WTC11 (cell line): ENCODE data around the gene YDJC. TPM values are rescaled to one million over a fixed set of nuclear protein-coding genes. Genes with fewer than 3 reads are reported as not detected.

Experiments used
- ATAC-seq: fragments of 200-7000 bp; cut with Tn5 transposase; 2 replicates; pipeline ENCODE4 v1.10.0; 2021; ENCODE audit warnings: mild to moderate bottlenecking, moderate library complexity
- CTCF ChIA-PET: fragments of 300-600 bp; sonication (Branson Sonifier 250); formaldehyde crosslinking; loops from one replicate; lab custom pipeline; 2021; ENCODE audit warnings: antibody characterized with exemption; lab: Charles Lee
- POLR2A ChIA-PET: fragments of 350-600 bp; sonication (Branson Sonifier 250); formaldehyde crosslinking; loops from one replicate; lab custom pipeline; 2021; ENCODE audit warnings: antibody characterized with exemption; lab: Charles Lee
- DNase-seq: peaks from one replicate; pipeline ENCODE4 v3.0.0; 2021; ENCODE audit warnings: low spot score
- H3K27ac Mint-ChIP-seq: 2 replicates; pipeline ENCODE4 v1.8.0; 2021; ENCODE audit warnings: mixed read lengths
- H3K27me3 Mint-ChIP-seq: 2 replicates; pipeline ENCODE4 v1.8.0; 2021; ENCODE audit warnings: low read depth, mild to moderate bottlenecking, moderate library complexity, mixed read lengths
- H3K36me3 Mint-ChIP-seq: 2 replicates; pipeline ENCODE4 v1.8.0; 2021; ENCODE audit warnings: mixed read lengths
- H3K4me1 Mint-ChIP-seq: 2 replicates; pipeline ENCODE4 v1.8.0; 2022; ENCODE audit warnings: mixed read lengths
- H3K4me3 Mint-ChIP-seq: 2 replicates; pipeline ENCODE4 v1.8.0; 2021; ENCODE audit warnings: mild to moderate bottlenecking, moderate library complexity, mixed read lengths
- H3K9me3 Mint-ChIP-seq: 2 replicates; pipeline ENCODE4 v1.8.0; 2021; ENCODE audit warnings: mixed read lengths
- EMX1 ChIP-seq: fragments of 250-450 bp; sonication (Bioruptor Pico); IDR thresholded peaks from 2 replicates; pipeline ENCODE4 v1.8.0; 2021; ENCODE audit warnings: mild to moderate bottlenecking
- GTF2I ChIP-seq: fragments of 250-450 bp; sonication (Bioruptor Pico); conservative IDR thresholded peaks from 2 replicates; pipeline ENCODE4 v1.4.0; 2021; ENCODE audit warnings: mild to moderate bottlenecking
- JAZF1 ChIP-seq: fragments of 250-450 bp; sonication (Bioruptor Pico); IDR thresholded peaks from 2 replicates; pipeline ENCODE4 v1.9.0; 2021; ENCODE audit warnings: moderate library complexity, mild to moderate bottlenecking, inconsistent platforms
- KAT7 ChIP-seq: sonication (generic); formaldehyde crosslinking; IDR thresholded peaks from 2 replicates; pipeline ENCODE4 v1.8.1; 2023; ENCODE audit warnings: missing genetic modification reagents, mild to moderate bottlenecking, borderline replicate concordance
- MYBL2 ChIP-seq: sonication (generic); formaldehyde crosslinking; IDR thresholded peaks from 2 replicates; pipeline ENCODE4 v1.8.1; 2023; ENCODE audit warnings: mild to moderate bottlenecking, moderate library complexity, missing genetic modification reagents
- NFYB ChIP-seq: sonication (generic); formaldehyde crosslinking; conservative IDR thresholded peaks from 2 replicates; pipeline ENCODE4 v1.8.0; 2022; ENCODE audit warnings: low read depth, missing genetic modification reagents
- TEAD4 ChIP-seq: sonication (generic); formaldehyde crosslinking; IDR thresholded peaks from 2 replicates; pipeline ENCODE4 v1.8.0; 2022; ENCODE audit warnings: mild to moderate bottlenecking, missing genetic modification reagents
- ZNF232 ChIP-seq: sonication (generic); formaldehyde crosslinking; IDR thresholded peaks from 2 replicates; pipeline ENCODE4 v1.8.0; 2022; ENCODE audit warnings: mild to moderate bottlenecking, missing genetic modification reagents
- ZNF423 ChIP-seq: fragments of 250-450 bp; sonication (Bioruptor Pico); IDR thresholded peaks from 2 replicates; pipeline ENCODE4 v2.1.2; 2022; ENCODE audit warnings: mild to moderate bottlenecking, moderate library complexity
- ZNF671 ChIP-seq: fragments of 250-450 bp; sonication (Bioruptor Pico); IDR thresholded peaks from 2 replicates; pipeline ENCODE4 v1.8.0; 2021; ENCODE audit warnings: mild to moderate bottlenecking
- total RNA-seq: library from RNA; stranded (reverse); gene quantifications from 3 replicates; pipeline ENCODE4 v1.2.3, GENCODE V29; 2021
- TF ChIP-seq, protein P1 (sequence below): fragments of 250-450 bp; sonication (Bioruptor Pico); IDR thresholded peaks from 2 replicates; pipeline ENCODE4 v2.1.2; 2022; ENCODE audit warnings: mild to moderate bottlenecking, moderate library complexity
- TF ChIP-seq, protein P2 (sequence below): sonication (generic); formaldehyde crosslinking; IDR thresholded peaks from 2 replicates; pipeline ENCODE4 v1.8.0; 2022; ENCODE audit warnings: missing genetic modification reagents
- TF ChIP-seq, protein P3 (sequence below): sonication (generic); formaldehyde crosslinking; IDR thresholded peaks from 2 replicates; pipeline ENCODE4 v1.8.1; 2022; ENCODE audit warnings: missing genetic modification reagents, borderline replicate concordance
- TF ChIP-seq, protein P4 (sequence below): sonication (generic); formaldehyde crosslinking; IDR thresholded peaks from 2 replicates; pipeline ENCODE4 v1.8.1; 2023; ENCODE audit warnings: mild to moderate bottlenecking, moderate library complexity, missing genetic modification reagents
- TF ChIP-seq, protein P5 (sequence below): fragments of 200-600 bp; IDR thresholded peaks from 2 replicates; pipeline ENCODE4 v1.8.0; 2022; ENCODE audit warnings: antibody characterized with exemption

The YDJC gene
- total RNA-seq, 1 experiment from 2014 or later: 39.8 TPM

DNA sequence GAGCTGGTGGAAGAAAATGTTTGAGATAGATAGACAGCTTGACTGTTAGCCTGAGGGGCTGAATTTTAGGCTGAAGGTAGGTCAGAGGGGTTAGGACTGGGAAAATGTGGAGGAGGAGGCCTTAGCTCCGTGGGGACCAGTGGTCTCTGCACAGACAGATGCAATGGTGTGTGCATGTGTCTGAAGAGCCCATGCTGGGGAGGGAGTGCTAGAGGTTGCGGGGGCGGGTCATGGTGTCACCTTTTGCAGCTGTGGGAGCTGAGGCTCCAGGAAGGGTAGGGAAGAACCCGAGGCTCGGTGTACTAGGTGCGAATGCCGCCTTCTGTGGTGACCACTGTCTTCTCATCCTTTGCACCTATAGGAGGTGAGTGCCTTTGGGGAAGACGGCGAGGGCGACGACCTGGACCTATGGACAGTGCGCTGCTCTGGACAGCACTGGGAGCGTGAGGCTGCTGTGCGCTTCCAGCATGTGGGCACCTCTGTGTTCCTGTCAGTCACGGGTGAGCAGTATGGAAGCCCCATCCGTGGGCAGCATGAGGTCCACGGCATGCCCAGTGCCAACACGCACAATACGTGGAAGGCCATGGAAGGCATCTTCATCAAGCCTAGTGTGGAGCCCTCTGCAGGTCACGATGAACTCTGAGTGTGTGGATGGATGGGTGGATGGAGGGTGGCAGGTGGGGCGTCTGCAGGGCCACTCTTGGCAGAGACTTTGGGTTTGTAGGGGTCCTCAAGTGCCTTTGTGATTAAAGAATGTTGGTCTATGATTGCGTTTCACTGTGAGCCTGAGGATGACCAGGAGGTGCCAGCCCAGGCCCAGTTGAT, 13.9 kb upstream of the YDJC start:
- Mint-ChIP-seq H3K4me1 (peaks cover 16% of the 10 kb centered on the region), H3K27me3 (peaks cover 17% of the 10 kb centered on the region), H3K27ac (no peak overlapping the region), H3K4me3 (peak overlapping the region; percentile 83; the same call in 1 of the 2 replicates), H3K36me3 (peaks cover 25% of the 10 kb centered on the region), H3K9me3 (no peaks in the 10 kb centered on the region)
- ATAC-seq (no peak), DNase-seq (no peak)
- TF ChIP-seq, protein P1, sequence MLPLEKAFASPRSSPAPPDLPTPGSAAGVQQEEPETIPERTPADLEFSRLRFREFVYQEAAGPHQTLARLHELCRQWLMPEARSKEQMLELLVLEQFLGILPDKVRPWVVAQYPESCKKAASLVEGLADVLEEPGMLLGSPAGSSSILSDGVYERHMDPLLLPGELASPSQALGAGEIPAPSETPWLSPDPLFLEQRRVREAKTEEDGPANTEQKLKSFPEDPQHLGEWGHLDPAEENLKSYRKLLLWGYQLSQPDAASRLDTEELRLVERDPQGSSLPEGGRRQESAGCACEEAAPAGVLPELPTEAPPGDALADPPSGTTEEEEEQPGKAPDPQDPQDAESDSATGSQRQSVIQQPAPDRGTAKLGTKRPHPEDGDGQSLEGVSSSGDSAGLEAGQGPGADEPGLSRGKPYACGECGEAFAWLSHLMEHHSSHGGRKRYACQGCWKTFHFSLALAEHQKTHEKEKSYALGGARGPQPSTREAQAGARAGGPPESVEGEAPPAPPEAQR (CRISPR knock-in tag): no peak
- TF ChIP-seq ZNF671 (CRISPR knock-in tag) (no peak), KAT7 (CRISPR knock-in tag) (no peak), TEAD4 (CRISPR knock-in tag) (no peak), EMX1 (CRISPR knock-in tag) (no peak), ZNF423 (CRISPR knock-in tag) (no peak), ZNF232 (no peak)
- TF ChIP-seq, protein P2, sequence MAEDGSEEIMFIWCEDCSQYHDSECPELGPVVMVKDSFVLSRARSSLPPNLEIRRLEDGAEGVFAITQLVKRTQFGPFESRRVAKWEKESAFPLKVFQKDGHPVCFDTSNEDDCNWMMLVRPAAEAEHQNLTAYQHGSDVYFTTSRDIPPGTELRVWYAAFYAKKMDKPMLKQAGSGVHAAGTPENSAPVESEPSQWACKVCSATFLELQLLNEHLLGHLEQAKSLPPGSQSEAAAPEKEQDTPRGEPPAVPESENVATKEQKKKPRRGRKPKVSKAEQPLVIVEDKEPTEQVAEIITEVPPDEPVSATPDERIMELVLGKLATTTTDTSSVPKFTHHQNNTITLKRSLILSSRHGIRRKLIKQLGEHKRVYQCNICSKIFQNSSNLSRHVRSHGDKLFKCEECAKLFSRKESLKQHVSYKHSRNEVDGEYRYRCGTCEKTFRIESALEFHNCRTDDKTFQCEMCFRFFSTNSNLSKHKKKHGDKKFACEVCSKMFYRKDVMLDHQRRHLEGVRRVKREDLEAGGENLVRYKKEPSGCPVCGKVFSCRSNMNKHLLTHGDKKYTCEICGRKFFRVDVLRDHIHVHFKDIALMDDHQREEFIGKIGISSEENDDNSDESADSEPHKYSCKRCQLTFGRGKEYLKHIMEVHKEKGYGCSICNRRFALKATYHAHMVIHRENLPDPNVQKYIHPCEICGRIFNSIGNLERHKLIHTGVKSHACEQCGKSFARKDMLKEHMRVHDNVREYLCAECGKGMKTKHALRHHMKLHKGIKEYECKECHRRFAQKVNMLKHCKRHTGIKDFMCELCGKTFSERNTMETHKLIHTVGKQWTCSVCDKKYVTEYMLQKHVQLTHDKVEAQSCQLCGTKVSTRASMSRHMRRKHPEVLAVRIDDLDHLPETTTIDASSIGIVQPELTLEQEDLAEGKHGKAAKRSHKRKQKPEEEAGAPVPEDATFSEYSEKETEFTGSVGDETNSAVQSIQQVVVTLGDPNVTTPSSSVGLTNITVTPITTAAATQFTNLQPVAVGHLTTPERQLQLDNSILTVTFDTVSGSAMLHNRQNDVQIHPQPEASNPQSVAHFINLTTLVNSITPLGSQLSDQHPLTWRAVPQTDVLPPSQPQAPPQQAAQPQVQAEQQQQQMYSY (CRISPR knock-in tag): no peak
- TF ChIP-seq, protein P3, sequence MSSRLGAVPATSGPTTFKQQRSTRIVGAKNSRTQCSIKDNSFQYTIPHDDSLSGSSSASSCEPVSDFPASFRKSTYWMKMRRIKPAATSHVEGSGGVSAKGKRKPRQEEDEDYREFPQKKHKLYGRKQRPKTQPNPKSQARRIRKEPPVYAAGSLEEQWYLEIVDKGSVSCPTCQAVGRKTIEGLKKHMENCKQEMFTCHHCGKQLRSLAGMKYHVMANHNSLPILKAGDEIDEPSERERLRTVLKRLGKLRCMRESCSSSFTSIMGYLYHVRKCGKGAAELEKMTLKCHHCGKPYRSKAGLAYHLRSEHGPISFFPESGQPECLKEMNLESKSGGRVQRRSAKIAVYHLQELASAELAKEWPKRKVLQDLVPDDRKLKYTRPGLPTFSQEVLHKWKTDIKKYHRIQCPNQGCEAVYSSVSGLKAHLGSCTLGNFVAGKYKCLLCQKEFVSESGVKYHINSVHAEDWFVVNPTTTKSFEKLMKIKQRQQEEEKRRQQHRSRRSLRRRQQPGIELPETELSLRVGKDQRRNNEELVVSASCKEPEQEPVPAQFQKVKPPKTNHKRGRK: no peak
- CTCF ChIA-PET: interaction anchor here (0.7 to 4.3 kb wide), 17 partner anchors 9 to 303 kb away, joined by 3 to 273 read pairs (median 6); partner anchors contain the start of genes CCDC116, YDJC and YPEL1
- POLR2A ChIA-PET: interaction anchor here (0.8 to 2.8 kb wide), 3 partner anchors 8 to 20 kb away, joined by 3 to 22 read pairs (median 11); partner anchors contain the start of gene YDJC

DNA sequence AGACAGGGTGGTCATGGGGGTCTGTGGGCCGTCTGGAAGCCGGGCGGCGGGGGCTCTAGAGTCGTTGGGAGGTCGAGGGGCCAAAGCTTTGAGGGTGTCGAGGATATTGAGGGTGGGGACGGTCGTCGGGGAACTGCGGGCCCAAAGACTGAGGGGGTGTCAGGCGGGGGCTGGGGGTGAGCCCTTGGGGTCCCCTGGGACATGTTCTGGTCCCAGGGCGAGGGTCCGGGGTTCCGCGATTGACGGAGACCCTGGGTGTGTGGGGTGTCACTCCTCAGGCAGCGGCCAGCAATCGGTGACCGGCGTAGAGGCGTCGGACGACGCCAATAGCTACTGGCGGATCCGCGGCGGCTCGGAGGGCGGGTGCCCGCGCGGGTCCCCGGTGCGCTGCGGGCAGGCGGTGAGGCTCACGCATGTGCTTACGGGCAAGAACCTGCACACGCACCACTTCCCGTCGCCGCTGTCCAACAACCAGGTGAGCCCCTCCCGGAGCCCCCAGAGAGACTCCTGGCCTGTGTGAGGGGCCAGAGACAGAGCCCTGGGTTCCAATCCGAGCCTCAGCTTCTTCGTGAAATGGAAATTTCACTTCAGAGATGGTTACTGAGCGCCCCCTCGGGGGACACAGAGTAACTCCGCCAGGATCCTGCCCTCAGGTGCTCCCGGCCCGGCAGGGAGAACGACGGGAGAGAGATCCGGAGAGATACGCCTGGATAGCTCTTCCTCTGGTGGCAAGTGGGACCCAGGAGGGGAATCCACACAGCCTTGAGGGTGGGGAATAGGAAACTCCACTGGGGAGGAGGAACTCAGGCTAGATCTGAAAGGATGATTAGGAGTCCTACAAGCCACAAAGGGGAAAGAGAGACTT, 13.0 kb upstream of the YDJC start:
- ChIA-PET POLR2A (interaction anchor here (0.6 to 2.8 kb wide), 5 partner anchors 9 to 704 kb away, joined by 3 to 22 read pairs (median 3); partner anchors contain the start of gene YDJC), CTCF (interaction anchor here (0.6 to 4.3 kb wide), 28 partner anchors 10 to 310 kb away, joined by 3 to 273 read pairs (median 5); partner anchors contain the start of genes CCDC116, PPIL2, PPM1F and YDJC)
- Mint-ChIP-seq H3K4me3 (peak overlapping the region; percentile 83), H3K4me1 (peaks cover 16% of the 10 kb centered on the region), H3K27me3 (peaks cover 17% of the 10 kb centered on the region), H3K27ac (no peak overlapping the region), H3K36me3 (peaks cover 21% of the 10 kb centered on the region), H3K9me3 (no peaks in the 10 kb centered on the region)
- peak; percentile 81 for DNase-seq
- ATAC-seq: peak; percentile 21
- TF ChIP-seq, protein P4, sequence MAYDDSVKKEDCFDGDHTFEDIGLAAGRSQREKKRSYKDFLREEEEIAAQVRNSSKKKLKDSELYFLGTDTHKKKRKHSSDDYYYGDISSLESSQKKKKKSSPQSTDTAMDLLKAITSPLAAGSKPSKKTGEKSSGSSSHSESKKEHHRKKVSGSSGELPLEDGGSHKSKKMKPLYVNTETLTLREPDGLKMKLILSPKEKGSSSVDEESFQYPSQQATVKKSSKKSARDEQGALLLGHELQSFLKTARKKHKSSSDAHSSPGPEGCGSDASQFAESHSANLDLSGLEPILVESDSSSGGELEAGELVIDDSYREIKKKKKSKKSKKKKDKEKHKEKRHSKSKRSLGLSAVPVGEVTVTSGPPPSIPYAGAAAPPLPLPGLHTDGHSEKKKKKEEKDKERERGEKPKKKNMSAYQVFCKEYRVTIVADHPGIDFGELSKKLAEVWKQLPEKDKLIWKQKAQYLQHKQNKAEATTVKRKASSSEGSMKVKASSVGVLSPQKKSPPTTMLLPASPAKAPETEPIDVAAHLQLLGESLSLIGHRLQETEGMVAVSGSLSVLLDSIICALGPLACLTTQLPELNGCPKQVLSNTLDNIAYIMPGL: 0 out of 2 replicates have a peak, but pooled peaks have one; percentile 41
- 0 out of 2 replicates have a peak, but pooled peaks have one; percentile 20 for TF ChIP-seq GTF2I (CRISPR knock-in tag)
- peak; percentile 46; the same call in 1 of the 2 replicates for TF ChIP-seq JAZF1 (CRISPR knock-in tag)
- TF ChIP-seq MYBL2 (CRISPR knock-in tag): 0 out of 2 replicates have a peak, but pooled peaks have one; percentile 5
- TF ChIP-seq, protein P5, sequence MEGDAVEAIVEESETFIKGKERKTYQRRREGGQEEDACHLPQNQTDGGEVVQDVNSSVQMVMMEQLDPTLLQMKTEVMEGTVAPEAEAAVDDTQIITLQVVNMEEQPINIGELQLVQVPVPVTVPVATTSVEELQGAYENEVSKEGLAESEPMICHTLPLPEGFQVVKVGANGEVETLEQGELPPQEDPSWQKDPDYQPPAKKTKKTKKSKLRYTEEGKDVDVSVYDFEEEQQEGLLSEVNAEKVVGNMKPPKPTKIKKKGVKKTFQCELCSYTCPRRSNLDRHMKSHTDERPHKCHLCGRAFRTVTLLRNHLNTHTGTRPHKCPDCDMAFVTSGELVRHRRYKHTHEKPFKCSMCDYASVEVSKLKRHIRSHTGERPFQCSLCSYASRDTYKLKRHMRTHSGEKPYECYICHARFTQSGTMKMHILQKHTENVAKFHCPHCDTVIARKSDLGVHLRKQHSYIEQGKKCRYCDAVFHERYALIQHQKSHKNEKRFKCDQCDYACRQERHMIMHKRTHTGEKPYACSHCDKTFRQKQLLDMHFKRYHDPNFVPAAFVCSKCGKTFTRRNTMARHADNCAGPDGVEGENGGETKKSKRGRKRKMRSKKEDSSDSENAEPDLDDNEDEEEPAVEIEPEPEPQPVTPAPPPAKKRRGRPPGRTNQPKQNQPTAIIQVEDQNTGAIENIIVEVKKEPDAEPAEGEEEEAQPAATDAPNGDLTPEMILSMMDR: peak; percentile 17; the same call in 1 of the 2 replicates
- TF ChIP-seq, protein P3: no peak
- no peak for TF ChIP-seq NFYB (CRISPR knock-in tag)
